ENCODE measurements around the gene GRK4. TPM values are rescaled to one million over a fixed set of nuclear protein-coding genes. Genes with fewer than 3 reads are reported as not detected.

GRK4 gene
- total RNA-seq, 4 donors from 2014 or later: 4.2 to 10.5 (median 4.7) TPM

GRCh38 chr4:2947926-2948325 is 15.4 kb upstream of the GRK4 start:
- 54 to 56% methylated on average over 11 of the region's 11 CpGs for WGBS, 2 donors
- DNase-seq (ENCODE audit: low spot score in 2 of 2): peak in 1 of 2 donors; percentile 86
- intact Hi-C loops (cut with DNase I; ENCODE audit: low total_unique reads): loop anchor here (10.0 kb wide), 1 partner anchor 183 kb away; no protein-coding TSS in a partner anchor
- no peak for TF ChIP-seq POLR2A (IDR thresholded peaks at IDR 0.05)
- no peak for TF ChIP-seq CTCF (IDR thresholded peaks at IDR 0.05)
- H3K4me3 ChIP-seq (ENCODE audit: low read depth, poor library complexity, severe bottlenecking): no peak overlapping the region

GRCh38 chr4:2948895-2949781 is 14.2 kb upstream of the GRK4 start:
- DNase-seq (ENCODE audit: low spot score in 2 of 2): no peak
- 91 to 94% methylated on average over 11 to 14 of the region's 14 CpGs for WGBS, 2 donors
- no peak overlapping the region for H3K4me3 ChIP-seq (ENCODE audit: low read depth, poor library complexity, severe bottlenecking)
- TF ChIP-seq CTCF (IDR thresholded peaks at IDR 0.05): no peak
- no peak for TF ChIP-seq POLR2A (IDR thresholded peaks at IDR 0.05)
- intact Hi-C loops (cut with DNase I; ENCODE audit: low total_unique reads): loop anchor here (10.0 kb wide), 1 partner anchor 184 kb away; no protein-coding TSS in a partner anchor

GRCh38 chr4:2949782-2950125 is 13.6 kb upstream of the GRK4 start:
- TF ChIP-seq POLR2A (IDR thresholded peaks at IDR 0.05) (no peak), CTCF (IDR thresholded peaks at IDR 0.05) (no peak)
- no peak overlapping the region for H3K4me3 ChIP-seq (ENCODE audit: low read depth, poor library complexity, severe bottlenecking)
- no peak for DNase-seq (ENCODE audit: low spot score in 2 of 2)
- intact Hi-C loops (cut with DNase I; ENCODE audit: low total_unique reads): loop anchor here (10.0 kb wide), 1 partner anchor 185 kb away; no protein-coding TSS in a partner anchor
- whole genome bisulfite sequencing, 2 donors: 92 to 95% methylated on average over 11 of the region's 11 CpGs

GRCh38 chr4:2950221-2950989 is 13.0 kb upstream of the GRK4 start:
- intact Hi-C loops (cut with DNase I; ENCODE audit: low total_unique reads): no loop called here
- 88 to 93% methylated on average over 16 of the region's 16 CpGs for WGBS, 2 donors
- TF ChIP-seq CTCF (IDR thresholded peaks at IDR 0.05) (no peak), POLR2A (IDR thresholded peaks at IDR 0.05) (no peak)
- no peak overlapping the region for H3K4me3 ChIP-seq (ENCODE audit: low read depth, poor library complexity, severe bottlenecking)
- DNase-seq (ENCODE audit: low spot score in 2 of 2): no peak

- TF ChIP-seq POLR2A (IDR thresholded peaks at IDR 0.05) (no peak), CTCF (IDR thresholded peaks at IDR 0.05) (no peak)
- 76 to 84% methylated on average over 6 of the region's 6 CpGs for whole genome bisulfite sequencing, 2 donors
- intact Hi-C loops (cut with DNase I; ENCODE audit: low total_unique reads): no loop called here
- H3K4me3 ChIP-seq (ENCODE audit: low read depth, poor library complexity, severe bottlenecking): no peak overlapping the region
- DNase-seq (ENCODE audit: low spot score in 2 of 2): no peak
These were observed 9.9 kb upstream of the GRK4 start for GRCh38 chr4:2953496-2953895.
